Endothelial cell of umbilical vein (primary cell): ENCODE results near the gene MARS1. TPM values are rescaled to one million over a fixed set of nuclear protein-coding genes. Genes with fewer than 3 reads are reported as not detected.

Experiments
- BruUV-seq: library from RNA; stranded (reverse); fragments of 400-500 nt; replicated peaks from 2 replicates; lab custom pipeline; 2021; lab: Mats Ljungman, UMichigan
- CTCF ChIA-PET: fragments of 300-600, 350-600 bp; sonication (Branson Sonifier 250); formaldehyde crosslinking; loops from one replicate; lab custom pipeline; 2021; ENCODE audit warnings: antibody characterized with exemption, inconsistent platforms; lab: Charles Lee
- POLR2A ChIA-PET: fragments of 300-600, 350-600 bp; sonication (Branson Sonifier 250); formaldehyde crosslinking; loops from one replicate; lab custom pipeline; 2021; ENCODE audit warnings: antibody characterized with exemption, inconsistent platforms; lab: Charles Lee
- DNase-seq: peaks from one replicate; pipeline ENCODE4 v3.0.0-alpha.2; 2011; ENCODE audit warnings: low read depth, low spot score
- FAIRE-seq: peaks from 2 replicates; lab custom pipeline; 2011; peaks lifted over from hg19 to GRCh38; lab: Jason Lieb, UNC
- H2AFZ ChIP-seq: 2 replicates; pipeline ENCODE4 v1.6.0; 2012; ENCODE audit warnings: low read depth, low read length, control low read depth, inconsistent platforms
- H3K27ac ChIP-seq: 2 replicates; pipeline ENCODE4 v1.5.1; 2011; ENCODE audit warnings: low read depth, mild to moderate bottlenecking, control low read depth, low read length, moderate library complexity; ENCODE audit not compliant: insufficient read depth
- H3K27me3 ChIP-seq, 2 experiments: 2 replicates each; pipeline versions ENCODE4 v1.6.0 to v1.6.1; 2011; ENCODE audit warnings: low read length in 2 of 2, mixed read lengths in 1 of 2; ENCODE audit not compliant: control insufficient read depth in 2 of 2, insufficient read depth in 2 of 2
- H3K36me3 ChIP-seq, 2 experiments: 2 replicates in 1 of 2; 3 replicates in 1 of 2; pipeline ENCODE4 v1.5.1; 2011; ENCODE audit warnings: low read length in 2 of 2, mild to moderate bottlenecking in 1 of 2, moderate library complexity in 1 of 2; ENCODE audit not compliant: control insufficient read depth in 2 of 2, insufficient read depth in 2 of 2; ENCODE audit errors: extremely low read depth in 1 of 2
- H3K4me1 ChIP-seq: 3 replicates; pipeline ENCODE4 v1.5.1; 2011; ENCODE audit warnings: mild to moderate bottlenecking, low read length; ENCODE audit not compliant: control insufficient read depth, insufficient read depth; ENCODE audit errors: extremely low read depth
- H3K4me2 ChIP-seq: 2 replicates; pipeline ENCODE4 v1.6.1; 2011; ENCODE audit warnings: low read length, control low read depth, mixed read lengths; ENCODE audit not compliant: insufficient read depth
- H3K4me3 ChIP-seq, 3 experiments: fragments of 200-600 bp in 1 of 3; sonication (generic), shearing (Covaris generic) in 1 of 3; replicated peaks in 1 of 3; 2 replicates each; pipeline ENCODE4 v1.5.1; 2011 to 2016; ENCODE audit warnings: control low read depth in 3 of 3, low read length in 3 of 3, mild to moderate bottlenecking in 2 of 3, inconsistent platforms in 1 of 3, low read depth in 1 of 3, moderate library complexity in 1 of 3; ENCODE audit not compliant: insufficient read depth in 1 of 3
- H3K79me2 ChIP-seq: 2 replicates; pipeline ENCODE4 v1.6.0; 2012; ENCODE audit warnings: low read length, inconsistent platforms; ENCODE audit not compliant: control insufficient read depth, insufficient read depth
- H3K9ac ChIP-seq: replicated peaks from 2 replicates; pipeline ENCODE3; 2011; ENCODE audit warnings: low read length, control low read depth; ENCODE audit not compliant: insufficient read depth; ENCODE audit errors: extremely low read depth
- H3K9me1 ChIP-seq: replicated peaks from 3 replicates; pipeline ENCODE4 v1.6.0; 2011; ENCODE audit warnings: mild to moderate bottlenecking, low read length; ENCODE audit not compliant: control insufficient read depth, insufficient read depth; ENCODE audit errors: extremely low read depth
- H3K9me3 ChIP-seq: replicated peaks from 2 replicates; pipeline ENCODE4 v1.5.1; 2012; ENCODE audit warnings: low read length, inconsistent platforms; ENCODE audit not compliant: control insufficient read depth, insufficient read depth
- H4K20me1 ChIP-seq: replicated peaks from 2 replicates; pipeline ENCODE3; 2011; ENCODE audit warnings: mild to moderate bottlenecking, low read length; ENCODE audit not compliant: control insufficient read depth, insufficient read depth; ENCODE audit errors: extremely low read depth
- CTCF ChIP-seq, 2 donors: IDR thresholded peaks; 1 replicate in 1 of 2; 2 replicates in 1 of 2; pipeline ENCODE4 v1.5.1; 2011; ENCODE audit warnings: low read length in 2 of 2, mild to moderate bottlenecking in 2 of 2, moderate library complexity in 2 of 2, control low read depth in 1 of 2, inconsistent platforms in 1 of 2, low read depth in 1 of 2; ENCODE audit not compliant: insufficient read depth in 1 of 2; ENCODE audit errors: extremely low read depth in 1 of 2
- EZH2 ChIP-seq: IDR thresholded peaks from 2 replicates; pipeline ENCODE4 v1.6.1; 2012; ENCODE audit warnings: borderline replicate concordance, low read depth, mild to moderate bottlenecking, moderate library complexity, low read length, inconsistent platforms; ENCODE audit not compliant: severe bottlenecking
- FOS ChIP-seq: IDR thresholded peaks from 2 replicates; pipeline ENCODE4 v1.6.1; 2011; ENCODE audit warnings: mild to moderate bottlenecking, low read length, moderate library complexity, borderline replicate concordance; ENCODE audit not compliant: insufficient read depth
- GATA2 ChIP-seq: IDR thresholded peaks from 2 replicates; pipeline ENCODE4 v1.7.0; 2011; ENCODE audit warnings: low read depth, mild to moderate bottlenecking, moderate library complexity, mixed read lengths, low read length; ENCODE audit not compliant: insufficient read length, insufficient read depth
- JUN ChIP-seq: IDR thresholded peaks from 2 replicates; pipeline ENCODE4 v1.6.1; 2011; ENCODE audit warnings: borderline replicate concordance, low read depth; ENCODE audit not compliant: insufficient read length, insufficient read depth
- MYC ChIP-seq: IDR thresholded peaks from one replicate; pipeline ENCODE4 v1.6.1; 2011; ENCODE audit warnings: mild to moderate bottlenecking, low read depth, low read length
- POLR2A ChIP-seq: IDR thresholded peaks from 2 replicates; pipeline ENCODE4 v1.6.1; 2012; ENCODE audit warnings: low read depth, mild to moderate bottlenecking, control low read depth, low read length
- POLR2AphosphoS5 ChIP-seq: IDR thresholded peaks from 2 replicates; pipeline ENCODE4 v1.6.1; 2012; ENCODE audit warnings: low read depth, mild to moderate bottlenecking, control low read depth, low read length, moderate library complexity; ENCODE audit not compliant: insufficient read depth
- dilution Hi-C: fragments of 300-500 bp; cut with MboI; formaldehyde crosslinking; loops from one replicate; pipeline ENCODE4 v1.15.0; 2019; ENCODE audit warnings: low sequenced_read_pairs; ENCODE audit not compliant: extremely low pct_ligation_motif_present
- intact Hi-C: fragments of 100-400 bp; cut with micrococcal nuclease; formaldehyde crosslinking; loops from one replicate; pipeline ENCODE4 v1.10.0; 2022
- polyA plus RNA-seq, 4 experiments: library from polyadenylated mRNA; depleted of rRNA in 3 of 4; stranded (reverse) in 3 of 4; unstranded in 1 of 4; fragments of >200 nt; gene quantifications; 2 replicates each; pipeline versions ENCODE4 v1.2.1 to v1.2.3, GENCODE V29; 2011 to 2012; ENCODE audit warnings: missing spikeins in 1 of 4
- total RNA-seq: library from RNA; stranded (reverse); gene quantifications from 2 replicates; pipeline ENCODE4 v1.2.3, GENCODE V29; 2021
- TF ChIP-seq, protein P1 (sequence below): IDR thresholded peaks from 2 replicates; pipeline ENCODE4 v1.6.1; 2011; ENCODE audit not compliant: insufficient read depth, insufficient read length

The MARS1 gene
- total and polyA plus RNA-seq, 2 donors (not counting 3 experiments of a cell fraction or from before 2014, with no cell fraction given), result 118 to 212 TPM

- Histone ChIP-seq H3K4me3 (no peak overlapping the region), H3K9me1 (no peaks in the 10 kb centered on the region), H3K4me2 (peak overlapping the region; percentile 44), H3K27me3 (no peaks in the 10 kb centered on the region), H2AFZ (peak overlapping the region; percentile 6), H3K36me3 (peaks cover 3 to 23% of the 10 kb centered on the region in 2 experiments), H3K79me2 (peaks cover 43% of the 10 kb centered on the region), H3K4me1 (peaks cover 47% of the 10 kb centered on the region), H4K20me1 (no peaks in the 10 kb centered on the region), H3K9me3 (no peaks in the 10 kb centered on the region), H3K27ac (peak overlapping the region; percentile 70), H3K9ac (peak overlapping the region; percentile 44)
- DNase-seq (no peak), FAIRE-seq (no peak)
- ChIA-PET POLR2A (no interaction called here), CTCF (interaction anchor here (1.2 kb wide), 1 partner anchor 63 kb away, joined by 5 read pairs; no protein-coding TSS in a partner anchor)
- no TSS peak for BruUV-seq
- TF ChIP-seq GATA2, result no peak
- no peak for TF ChIP-seq POLR2AphosphoS5
- TF ChIP-seq FOS, result no peak
- TF ChIP-seq POLR2A, result no peak
- TF ChIP-seq, protein P1, sequence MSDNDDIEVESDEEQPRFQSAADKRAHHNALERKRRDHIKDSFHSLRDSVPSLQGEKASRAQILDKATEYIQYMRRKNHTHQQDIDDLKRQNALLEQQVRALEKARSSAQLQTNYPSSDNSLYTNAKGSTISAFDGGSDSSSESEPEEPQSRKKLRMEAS, result no peak
- no peak for TF ChIP-seq CTCF (IDR thresholded peaks at IDR 0.05; ENCODE audit: extremely low read depth in 1 of 2, insufficient read depth in 1 of 2, low read depth in 1 of 2, low read length in 2 of 2)
- no peak for TF ChIP-seq EZH2
- TF ChIP-seq JUN, result no peak
- TF ChIP-seq MYC, result no peak
- intact Hi-C loops (loop anchor here (5.0 kb wide), 1 partner anchor 34 kb away; the partner anchor contains the start of gene MARS1), dilution Hi-C loops (no loop called here)
Measured at GRCh38 chr12:57521525-57522010, 33.7 kb downstream of the MARS1 start.
